Coronary artery (tissue), 2 donors: ENCODE data around the gene CRHR1.

Experiments used
- DNase-seq: peaks from one replicate; pipeline ENCODE4 v3.0.0-alpha.2; 2017; ENCODE audit warnings: low spot score
- H3K27ac ChIP-seq, 2 donors: fragments of 200-600 bp; sonication (generic); one replicate each; pipeline ENCODE4 v1.5.1; 2016 to 2019
- H3K4me3 ChIP-seq: fragments of 200-600 bp; sonication (generic); 2 replicates; pipeline ENCODE4 v1.5.1; 2016; ENCODE audit warnings: mild to moderate bottlenecking, moderate library complexity
- CTCF ChIP-seq: fragments of 200-600 bp; sonication (generic); IDR thresholded peaks from one replicate; pipeline ENCODE4 v1.5.1; 2019; ENCODE audit warnings: antibody characterized with exemption

Gene CRHR1

GRCh38 chr17:45837603-45838002 lies 53.5 kb downstream of the CRHR1 start:
- H3K4me3 ChIP-seq, result no peak overlapping the region
- DNase-seq, result no peak
- TF ChIP-seq CTCF, result no peak
- H3K27ac ChIP-seq, result no peak overlapping the region

GRCh38 chr17:45838751-45839295 lies 54.7 kb downstream of the CRHR1 start:
- no peak for DNase-seq
- Histone ChIP-seq H3K27ac (no peak overlapping the region), H3K4me3 (no peak overlapping the region)
- TF ChIP-seq CTCF, result no peak

- DNase-seq, result no peak
- H3K4me3 ChIP-seq, result no peak overlapping the region
- H3K27ac ChIP-seq, result no peak overlapping the region
- TF ChIP-seq CTCF, result no peak
These were observed 55.3 kb downstream of the CRHR1 start for GRCh38 chr17:45839442-45839841.

GRCh38 chr17:45841186-45841585 lies 57.1 kb downstream of the CRHR1 start:
- TF ChIP-seq CTCF, result no peak
- no peak for DNase-seq
- no peak overlapping the region for H3K27ac ChIP-seq
- H3K4me3 ChIP-seq, result no peak overlapping the region

GRCh38 chr17:45841883-45842525 lies 57.9 kb downstream of the CRHR1 start:
- no peak for TF ChIP-seq CTCF
- no peak for DNase-seq
- Histone ChIP-seq H3K27ac (no peak overlapping the region), H3K4me3 (no peak overlapping the region)

- DNase-seq, result no peak
- Histone ChIP-seq H3K4me3 (no peak overlapping the region), H3K27ac (no peak overlapping the region)
- no peak for TF ChIP-seq CTCF
These were observed 59.6 kb downstream of the CRHR1 start for GRCh38 chr17:45843722-45844121.

GRCh38 chr17:45844695-45845375 lies 60.7 kb downstream of the CRHR1 start, which contains the start of gene SPPL2C:
Gene SPPL2C (plus strand): TSS chr17:45844881. CDS start chr17:45844907, 26 bp downstream.
- Histone ChIP-seq H3K27ac (no peak within 1 kb of the TSS), H3K4me3 (no peak within 1 kb of the TSS)
- TF ChIP-seq CTCF, result no peak
- no peak for DNase-seq
